Right lobe of liver (tissue), 6 donors: ENCODE data around the gene AOAH. TPM values are rescaled to one million over a fixed set of nuclear protein-coding genes. Genes with fewer than 3 reads are reported as not detected.
A peak's percentile ranks its signal among the peaks of the same experiment; 100 is the strongest.

Source experiments
- ATAC-seq, 4 donors: fragments of 200-7000 bp; cut with Tn5 transposase; one replicate each; pipeline ENCODE4 v1.9.1; 2020; ENCODE audit warnings: mild to moderate bottlenecking in 4 of 4, moderate library complexity in 4 of 4
- DNase-seq, 3 donors: peaks; one replicate each; pipeline ENCODE4 v3.0.0-alpha.2; 2020
- H3K27ac ChIP-seq, 3 donors: fragments of 200-600 bp; one replicate each; pipeline ENCODE4 v1.8.0; 2022
- H3K27me3 ChIP-seq, 2 donors: fragments of 200-600 bp; one replicate each; pipeline ENCODE4 v1.8.0; 2022
- H3K36me3 ChIP-seq, 4 donors: fragments of 200-600 bp; sonication (generic) in 1 of 4; one replicate each; pipeline versions ENCODE4 v1.5.1 to v1.8.0; 2017 to 2022; ENCODE audit warnings: control low read depth in 1 of 4
- H3K4me1 ChIP-seq, 4 donors: fragments of 200-600 bp; sonication (generic) in 1 of 4; one replicate each; pipeline versions ENCODE4 v1.5.1 to v1.8.0; 2017 to 2022; ENCODE audit warnings: control low read depth in 1 of 4
- H3K4me3 ChIP-seq, 3 donors: fragments of 200-600 bp; one replicate each; pipeline ENCODE4 v1.8.0; 2022
- H3K9me3 ChIP-seq, 4 donors: fragments of 200-600 bp; sonication (generic) in 1 of 4; one replicate each; pipeline versions ENCODE4 v1.5.1 to v1.8.0; 2017 to 2022; ENCODE audit warnings: control low read depth in 1 of 4
- POLR2A ChIP-seq: fragments of 450-650 bp; IDR thresholded peaks from one replicate; pipeline ENCODE4 v1.6.1; 2017; ENCODE audit warnings: antibody characterized with exemption, mild to moderate bottlenecking
- WGBS: methylation state at CpG from one replicate; pipeline ENCODE4 v1.1.6; 2018; ENCODE audit warnings: low coverage, low lambda C conversion rate; ENCODE audit not compliant: insufficient coverage; ENCODE audit errors: missing lambda C conversion rate; 5-methylcytosine and 5-hydroxymethylcytosine counted together
- intact Hi-C, 2 donors: fragments of 100-400 bp; cut with DNase I; formaldehyde crosslinking; loops; one replicate each; pipeline versions ENCODE4 v1.11.2 to v1.14.1; 2022
- long read RNA-seq: library from polyadenylated mRNA; unstranded; transcript quantifications from one replicate; pipeline ENCODE4 v2.0.0, GENCODE V29; 2019
- total RNA-seq, 6 experiments: library from RNA; depleted of rRNA in 2 of 6; stranded (reverse); fragments of >200 nt in 2 of 6; fragmentation: NEBNext Ultra II Directional in 3 of 6; extraction: Animal tissue kit (Norgen Biotek cat#: 25700) in 3 of 6; gene quantifications; one replicate each; pipeline versions ENCODE4 v1.1.0 to v1.2.4, GENCODE V29; 2016 to 2023
- TF ChIP-seq, protein P1 (sequence below), 4 donors: fragments of 200-600 bp in 3 of 4; fragments of 450-650 bp in 1 of 4; IDR thresholded peaks; one replicate each; pipeline versions ENCODE4 v1.5.1 to v1.8.0; 2016 to 2022; ENCODE audit warnings: antibody characterized with exemption in 4 of 4, mild to moderate bottlenecking in 2 of 4
- donor health status: DM: no; HTN: yes; CAD: no.
- donor health status: DM: no; HTN: no; CAD: no.
- donor health status: DM: no; HTN: no; CAD: no.
- donor health status: DM: no; HTN: yes; CAD: no.
- donor health status: DM: no; HTN: yes; CAD: no.

Gene AOAH, protein sequence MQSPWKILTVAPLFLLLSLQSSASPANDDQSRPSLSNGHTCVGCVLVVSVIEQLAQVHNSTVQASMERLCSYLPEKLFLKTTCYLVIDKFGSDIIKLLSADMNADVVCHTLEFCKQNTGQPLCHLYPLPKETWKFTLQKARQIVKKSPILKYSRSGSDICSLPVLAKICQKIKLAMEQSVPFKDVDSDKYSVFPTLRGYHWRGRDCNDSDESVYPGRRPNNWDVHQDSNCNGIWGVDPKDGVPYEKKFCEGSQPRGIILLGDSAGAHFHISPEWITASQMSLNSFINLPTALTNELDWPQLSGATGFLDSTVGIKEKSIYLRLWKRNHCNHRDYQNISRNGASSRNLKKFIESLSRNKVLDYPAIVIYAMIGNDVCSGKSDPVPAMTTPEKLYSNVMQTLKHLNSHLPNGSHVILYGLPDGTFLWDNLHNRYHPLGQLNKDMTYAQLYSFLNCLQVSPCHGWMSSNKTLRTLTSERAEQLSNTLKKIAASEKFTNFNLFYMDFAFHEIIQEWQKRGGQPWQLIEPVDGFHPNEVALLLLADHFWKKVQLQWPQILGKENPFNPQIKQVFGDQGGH
- 10 to 100 TPM in 1 of 6 experiments, 1 to 10 TPM in 5; 2.9 to 11.3 (median 6.4) TPM for total RNA-seq
- long read RNA-seq, partial matches to known transcripts: 1 of 2 reads
- long read RNA-seq, other reads (novel, unspliced or antisense): 1 of 2 reads

DNA sequence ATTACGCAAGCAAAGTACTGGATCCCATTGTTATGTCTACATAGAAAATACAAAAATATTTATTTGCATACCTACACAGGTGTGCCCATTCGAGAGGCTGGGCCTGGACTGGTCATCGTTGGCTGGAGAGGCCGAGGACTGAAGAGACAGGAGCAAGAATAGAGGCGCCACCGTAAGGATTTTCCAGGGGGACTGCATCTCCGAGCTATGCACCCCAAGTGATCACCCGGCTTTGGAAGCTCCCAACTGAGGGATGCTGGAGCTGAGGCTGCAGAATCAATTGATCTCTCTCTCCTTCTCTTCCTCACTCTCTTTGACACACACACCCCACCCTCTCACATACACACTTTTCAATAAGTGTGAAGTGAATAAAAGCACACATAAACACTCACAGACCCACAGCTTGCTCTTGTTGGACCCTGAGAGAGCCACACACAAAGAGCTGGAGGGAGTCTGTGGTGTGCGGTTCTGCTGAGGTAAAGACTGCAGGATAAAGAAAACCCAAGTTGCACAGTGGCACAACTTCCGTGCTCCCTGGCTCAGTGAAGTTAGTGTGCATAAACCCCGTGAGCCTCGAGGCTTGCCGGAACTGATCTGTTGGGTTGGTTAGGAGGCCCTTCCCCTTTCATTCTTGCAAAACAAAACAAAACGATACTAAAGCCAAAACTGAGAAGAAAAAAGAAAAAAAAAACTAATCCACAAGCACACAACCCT is at the start of gene AOAH:
Gene AOAH (minus strand): TSS at position 544 of the 714 bp plus-strand sequence. CDS start 346 bp downstream, at position 198.
- DNase-seq (peak; percentile 59 to 72 (median 66)), ATAC-seq (peak; percentile 72 to 80 (median 74))
- Histone ChIP-seq H3K27ac (peak within 1 kb of the TSS in 1 of 3 donors; percentile 47), H3K9me3 (no peaks in the 10 kb centered on the region), H3K27me3 (no peaks in the 10 kb centered on the region), H3K4me1 (no peaks in the 10 kb centered on the region), H3K4me3 (peak within 1 kb of the TSS; percentile 3 to 32 (median 16)), H3K36me3 (no peaks in the 10 kb centered on the region)
- intact Hi-C loops: no loop called here
- TF ChIP-seq POLR2A: peak; percentile 43
- TF ChIP-seq, protein P1, sequence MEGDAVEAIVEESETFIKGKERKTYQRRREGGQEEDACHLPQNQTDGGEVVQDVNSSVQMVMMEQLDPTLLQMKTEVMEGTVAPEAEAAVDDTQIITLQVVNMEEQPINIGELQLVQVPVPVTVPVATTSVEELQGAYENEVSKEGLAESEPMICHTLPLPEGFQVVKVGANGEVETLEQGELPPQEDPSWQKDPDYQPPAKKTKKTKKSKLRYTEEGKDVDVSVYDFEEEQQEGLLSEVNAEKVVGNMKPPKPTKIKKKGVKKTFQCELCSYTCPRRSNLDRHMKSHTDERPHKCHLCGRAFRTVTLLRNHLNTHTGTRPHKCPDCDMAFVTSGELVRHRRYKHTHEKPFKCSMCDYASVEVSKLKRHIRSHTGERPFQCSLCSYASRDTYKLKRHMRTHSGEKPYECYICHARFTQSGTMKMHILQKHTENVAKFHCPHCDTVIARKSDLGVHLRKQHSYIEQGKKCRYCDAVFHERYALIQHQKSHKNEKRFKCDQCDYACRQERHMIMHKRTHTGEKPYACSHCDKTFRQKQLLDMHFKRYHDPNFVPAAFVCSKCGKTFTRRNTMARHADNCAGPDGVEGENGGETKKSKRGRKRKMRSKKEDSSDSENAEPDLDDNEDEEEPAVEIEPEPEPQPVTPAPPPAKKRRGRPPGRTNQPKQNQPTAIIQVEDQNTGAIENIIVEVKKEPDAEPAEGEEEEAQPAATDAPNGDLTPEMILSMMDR (IDR thresholded peaks at IDR 0.05): no peak
- 53% methylated on average over 10 of the region's 14 CpGs for WGBS

DNA sequence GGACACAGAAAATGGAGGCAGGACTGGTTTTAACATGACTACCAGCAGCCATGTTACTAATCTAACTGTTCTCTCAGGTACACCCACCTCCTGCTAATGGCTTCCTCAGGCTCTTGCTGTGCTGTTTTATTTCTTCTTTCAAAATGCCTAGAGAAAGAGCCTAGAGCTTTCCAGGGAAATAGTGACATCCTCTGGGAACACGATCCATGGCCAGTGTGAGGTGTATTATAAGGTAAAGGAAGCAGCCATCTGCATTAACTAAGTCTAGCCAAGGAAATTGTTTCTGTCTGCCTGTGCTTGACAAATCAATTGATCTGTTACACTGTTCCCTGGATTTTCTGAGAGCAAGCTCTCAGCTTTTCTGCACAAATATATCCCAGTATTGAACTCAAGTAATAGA is 42.2 kb upstream of the AOAH start:
- Histone ChIP-seq H3K4me1 (peaks cover 0 to 9% (median 3%) of the 10 kb centered on the region in 4 donors), H3K4me3 (no peak overlapping the region), H3K27me3 (no peaks in the 10 kb centered on the region), H3K9me3 (no peaks in the 10 kb centered on the region), H3K27ac (no peak overlapping the region), H3K36me3 (no peaks in the 10 kb centered on the region)
- ATAC-seq: no peak
- 100% methylated on average over 1 of the region's 1 CpG for WGBS
- intact Hi-C loops: no loop called here
- no peak for TF ChIP-seq POLR2A
- TF ChIP-seq, protein P1 (IDR thresholded peaks at IDR 0.05): no peak
- DNase-seq: no peak

- no peaks in the 10 kb centered on the region for H3K27me3 ChIP-seq
- 57% methylated on average over 2 of the region's 4 CpGs for WGBS
- DNase-seq (no peak), ATAC-seq (no peak)
- no peak overlapping the region for H3K4me3 ChIP-seq
- no peaks in the 10 kb centered on the region for H3K36me3 ChIP-seq
- TF ChIP-seq, protein P1 (IDR thresholded peaks at IDR 0.05): no peak
- no peak for TF ChIP-seq POLR2A
- no peak overlapping the region for H3K27ac ChIP-seq
- no peaks in the 10 kb centered on the region for H3K9me3 ChIP-seq
- H3K4me1 ChIP-seq: peaks cover 0 to 12% (median 7%) of the 10 kb centered on the region in 4 donors
- intact Hi-C loops: no loop called here
Measured at GRCh38 chr7:36765605-36766004, 41.3 kb upstream of the AOAH start.

DNA sequence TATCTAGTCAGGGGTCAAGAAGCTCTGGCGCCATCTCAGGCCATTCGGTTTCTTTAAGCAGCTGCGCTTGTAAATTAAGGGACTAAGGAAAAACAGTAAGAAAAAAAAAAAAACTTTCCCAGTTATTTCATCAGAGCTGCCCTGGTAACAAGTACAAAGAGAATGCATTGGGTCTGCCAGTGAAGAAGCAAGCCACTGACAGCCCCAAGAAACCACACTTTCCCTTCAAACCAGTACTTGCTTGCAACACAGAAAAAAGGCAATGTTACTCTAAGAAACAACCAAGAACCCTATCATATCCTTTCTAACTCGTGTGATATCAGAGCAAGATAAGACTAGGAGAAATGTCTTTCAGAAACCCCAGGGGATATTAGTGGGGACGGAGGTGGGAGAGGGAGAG is 40.6 kb upstream of the AOAH start:
- no peaks in the 10 kb centered on the region for H3K36me3 ChIP-seq
- intact Hi-C loops: no loop called here
- TF ChIP-seq, protein P1 (IDR thresholded peaks at IDR 0.05): no peak
- no peak for TF ChIP-seq POLR2A
- WGBS: 76% methylated on average over 5 of the region's 5 CpGs
- H3K9me3 ChIP-seq: no peaks in the 10 kb centered on the region
- ATAC-seq: no peak
- H3K4me3 ChIP-seq: no peak overlapping the region
- H3K4me1 ChIP-seq: peaks cover 0 to 19% (median 9%) of the 10 kb centered on the region in 4 donors
- H3K27me3 ChIP-seq: no peaks in the 10 kb centered on the region
- H3K27ac ChIP-seq: no peak overlapping the region
- DNase-seq: no peak
